ENCODE results near the gene NIFK. TPM values are rescaled to one million over a fixed set of nuclear protein-coding genes. Genes with fewer than 3 reads are reported as not detected.
A peak's percentile ranks its signal among the peaks of the same experiment; 100 is the strongest.

Gene NIFK
- total and polyA plus RNA-seq, 2 of the 4 experiments (the other 2 are of a cell fraction), result 19.5 to 24.3 TPM

DNA sequence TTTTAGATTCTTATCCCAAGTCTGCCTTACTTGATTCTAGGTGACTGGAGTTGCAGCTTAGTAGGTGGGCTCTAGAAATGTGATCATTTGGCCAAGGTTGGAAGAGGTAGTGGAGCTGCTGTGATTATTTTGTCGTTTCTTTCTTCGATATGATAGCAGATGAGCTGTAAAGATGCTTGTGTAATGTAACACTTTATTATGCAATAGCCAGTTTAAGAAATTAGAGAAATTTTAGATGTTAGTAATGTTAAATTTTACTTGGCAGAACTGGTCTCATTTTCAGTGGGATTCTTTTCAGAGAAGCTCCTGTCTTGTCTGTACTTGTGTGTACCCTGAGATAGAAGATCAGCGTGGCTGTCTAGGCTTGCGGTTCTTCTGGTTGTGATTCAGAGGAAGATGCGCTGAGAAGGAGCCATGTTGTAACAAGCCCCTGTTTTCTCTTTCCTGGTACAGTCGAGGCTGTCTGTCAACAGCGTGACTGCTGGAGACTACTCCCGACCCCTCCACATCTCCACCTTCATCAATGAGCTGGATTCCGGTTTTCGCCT is 28.1 kb upstream of the NIFK start:
- Histone ChIP-seq H3K27me3 (ENCODE audit: control insufficient read depth, insufficient read depth, low read length) (no peaks in the 10 kb centered on the region), H3K14ac (replicated peaks; ENCODE audit: low read depth, low read length) (no peak overlapping the region), H3K9ac (ENCODE audit: low read depth, low read length) (no peak overlapping the region), H3K23ac (ENCODE audit: low read depth, low read length) (no peak overlapping the region), H2BK5ac (ENCODE audit: low read depth, low read length, poor library complexity, severe bottlenecking) (no peak overlapping the region), H3K4me1 (ENCODE audit: control insufficient read depth, insufficient read depth, low read length) (no peaks in the 10 kb centered on the region), H3K18ac (ENCODE audit: low read depth, low read length) (no peak overlapping the region), H4K20me1 (ENCODE audit: insufficient read depth, low read length) (no peaks in the 10 kb centered on the region), H2AK5ac (ENCODE audit: low read depth, low read length) (no peak overlapping the region), H3K9me1 (ENCODE audit: insufficient read depth, low read length) (no peaks in the 10 kb centered on the region; the same call in 1 of the 2 replicates), H3K36me3 (ENCODE audit: control insufficient read depth, insufficient read depth, low read length) (peaks cover 35% of the 10 kb centered on the region), H3K79me1 (ENCODE audit: low read depth in 1 of 2, low read length in 2 of 2) (peaks cover 8 to 10% of the 10 kb centered on the region in 2 experiments; a peak in 3 of 4 replicates), H2BK120ac (ENCODE audit: low read depth, low read length) (no peak overlapping the region), H3K4me3 (ENCODE audit: insufficient read depth, low read depth, low read length) (no peak overlapping the region), H4K5ac (ENCODE audit: low read depth, low read length) (no peak overlapping the region), H2AFZ (replicated peaks; ENCODE audit: low read length, poor library complexity) (no peak overlapping the region), H3K27ac (ENCODE audit: insufficient read depth, low read length) (no peak overlapping the region), H3K56ac (ENCODE audit: extremely low read depth, insufficient read depth, low read length) (no peak overlapping the region), H3K4me2 (ENCODE audit: low read depth, low read length) (no peak overlapping the region), H2BK15ac (ENCODE audit: low read depth, low read length) (no peak overlapping the region), H3K4ac (ENCODE audit: low read depth, low read length) (no peak overlapping the region), H2BK20ac (ENCODE audit: low read depth, low read length) (no peak overlapping the region), H2AK9ac (replicated peaks; ENCODE audit: low read depth, low read length, poor library complexity) (no peak overlapping the region), H3K9me3 (ENCODE audit: control insufficient read depth, insufficient read depth, low read length) (no peaks in the 10 kb centered on the region), H4K8ac (ENCODE audit: low read depth in 2 of 2, low read length in 2 of 2) (no peak overlapping the region), H4K91ac (ENCODE audit: insufficient read depth, low read depth, low read length) (no peak overlapping the region)
- DNase-seq (no peak), ATAC-seq (ENCODE audit: low read depth) (no peak)
- ChIA-PET CTCF (no interaction called here), POLR2A (ENCODE audit: unreplicated experiment) (no interaction called here)
- intact Hi-C loops (cut with micrococcal nuclease) (no loop called here), dilution Hi-C loops (cut with HindIII; ENCODE audit: low sequenced_read_pairs, unreplicated experiment) (no loop called here), in situ Hi-C loops (cut with MboI; ENCODE audit: low sequenced_read_pairs) (no loop called here)
- TF ChIP-seq, protein P1, sequence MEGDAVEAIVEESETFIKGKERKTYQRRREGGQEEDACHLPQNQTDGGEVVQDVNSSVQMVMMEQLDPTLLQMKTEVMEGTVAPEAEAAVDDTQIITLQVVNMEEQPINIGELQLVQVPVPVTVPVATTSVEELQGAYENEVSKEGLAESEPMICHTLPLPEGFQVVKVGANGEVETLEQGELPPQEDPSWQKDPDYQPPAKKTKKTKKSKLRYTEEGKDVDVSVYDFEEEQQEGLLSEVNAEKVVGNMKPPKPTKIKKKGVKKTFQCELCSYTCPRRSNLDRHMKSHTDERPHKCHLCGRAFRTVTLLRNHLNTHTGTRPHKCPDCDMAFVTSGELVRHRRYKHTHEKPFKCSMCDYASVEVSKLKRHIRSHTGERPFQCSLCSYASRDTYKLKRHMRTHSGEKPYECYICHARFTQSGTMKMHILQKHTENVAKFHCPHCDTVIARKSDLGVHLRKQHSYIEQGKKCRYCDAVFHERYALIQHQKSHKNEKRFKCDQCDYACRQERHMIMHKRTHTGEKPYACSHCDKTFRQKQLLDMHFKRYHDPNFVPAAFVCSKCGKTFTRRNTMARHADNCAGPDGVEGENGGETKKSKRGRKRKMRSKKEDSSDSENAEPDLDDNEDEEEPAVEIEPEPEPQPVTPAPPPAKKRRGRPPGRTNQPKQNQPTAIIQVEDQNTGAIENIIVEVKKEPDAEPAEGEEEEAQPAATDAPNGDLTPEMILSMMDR (conservative IDR thresholded peaks at IDR 0.05; ENCODE audit: low read depth, low read length), result no peak
- no peak for TF ChIP-seq RCOR1 (IDR thresholded peaks at IDR 0.05; ENCODE audit: insufficient replicate concordance, low read length)
- TF ChIP-seq CEBPB (IDR thresholded peaks at IDR 0.05; ENCODE audit: low read depth, low read length), result 0 out of 2 replicates have a peak, but pooled peaks have one; percentile 7
- no TSS peak for BruUV-seq (replicated peaks)
- no CpG with 5 or more reads among the region's 10 CpGs for WGBS, 2 experiments (ENCODE audit: extremely low coverage in 2 of 2, insufficient read length in 1 of 2)
